Skeletal muscle satellite cell (primary cell): ENCODE results near the gene F10.

Source experiments
- H3K27me3 ChIP-seq: 2 replicates; pipeline ENCODE4 v1.7.0; 2013; ENCODE audit warnings: low read length; ENCODE audit not compliant: control insufficient read depth, insufficient read depth
- H3K36me3 ChIP-seq: 2 replicates; pipeline ENCODE4 v1.7.0; 2013; ENCODE audit warnings: mild to moderate bottlenecking, control low read depth, low read length; ENCODE audit not compliant: insufficient read depth
- H3K4me1 ChIP-seq: 2 replicates; pipeline ENCODE4 v1.7.0; 2013; ENCODE audit warnings: low read length; ENCODE audit not compliant: control insufficient read depth, insufficient read depth
- H3K4me2 ChIP-seq: 2 replicates; pipeline ENCODE4 v1.7.0; 2013; ENCODE audit warnings: mild to moderate bottlenecking, low read length
- H3K4me3 ChIP-seq: 2 replicates; pipeline ENCODE4 v1.7.0; 2013; ENCODE audit warnings: low read length
- H3K9ac ChIP-seq: 2 replicates; pipeline ENCODE4 v1.7.0; 2013; ENCODE audit warnings: mild to moderate bottlenecking, low read depth, low read length, moderate library complexity
- H3K9me3 ChIP-seq: replicated peaks from 2 replicates; pipeline ENCODE4 v1.7.0; 2013; ENCODE audit warnings: mild to moderate bottlenecking, control low read depth, low read length

The F10 gene

DNA sequence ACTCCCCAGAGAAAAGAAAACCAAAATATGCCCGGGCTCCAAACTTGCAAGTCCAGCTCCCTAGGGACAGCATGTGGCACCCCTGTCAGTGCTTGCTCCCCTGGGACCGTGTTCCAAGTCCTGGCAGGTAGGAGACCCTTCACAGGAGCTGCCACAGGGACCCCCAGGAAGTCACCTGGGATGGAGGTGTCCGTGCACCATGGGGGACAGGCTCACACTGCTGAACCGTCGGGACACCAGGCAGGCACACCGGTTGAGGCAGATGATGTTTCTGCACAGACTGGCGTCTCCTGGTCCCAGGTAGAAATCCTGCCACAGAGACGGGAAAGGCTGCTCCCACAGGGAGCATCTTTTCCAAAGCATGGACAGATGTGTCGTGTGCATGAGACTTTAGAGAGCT lies 24.2 kb downstream of the F10 start:
- peaks cover under 1% of the 10 kb centered on the region for H3K4me1 ChIP-seq
- no peak overlapping the region for H3K9ac ChIP-seq
- no peak overlapping the region for H3K4me3 ChIP-seq
- no peaks in the 10 kb centered on the region for H3K36me3 ChIP-seq
- H3K4me2 ChIP-seq: no peak overlapping the region
- no peaks in the 10 kb centered on the region for H3K9me3 ChIP-seq
- peaks cover 12% of the 10 kb centered on the region for H3K27me3 ChIP-seq

DNA sequence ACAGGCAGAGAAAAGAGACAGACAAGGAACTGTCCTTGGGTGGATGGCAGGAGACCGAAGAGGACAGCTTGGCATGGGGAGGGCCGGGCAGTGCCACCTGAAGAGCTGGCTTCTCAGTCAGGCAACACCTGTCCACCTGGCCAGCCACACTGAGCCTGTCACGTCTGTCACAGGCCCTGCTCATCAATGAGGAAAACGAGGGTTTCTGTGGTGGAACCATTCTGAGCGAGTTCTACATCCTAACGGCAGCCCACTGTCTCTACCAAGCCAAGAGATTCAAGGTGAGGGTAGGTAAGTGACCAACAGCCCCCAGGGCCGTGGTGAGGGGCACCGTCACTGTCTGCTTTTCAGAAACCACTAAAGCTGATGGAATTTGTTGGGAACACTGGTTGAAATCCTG lies 24.6 kb downstream of the F10 start:
- Histone ChIP-seq H3K9me3 (no peaks in the 10 kb centered on the region), H3K4me3 (no peak overlapping the region), H3K4me1 (peaks cover 5% of the 10 kb centered on the region), H3K4me2 (no peak overlapping the region), H3K9ac (no peak overlapping the region), H3K36me3 (no peaks in the 10 kb centered on the region), H3K27me3 (peaks cover 12% of the 10 kb centered on the region)

DNA sequence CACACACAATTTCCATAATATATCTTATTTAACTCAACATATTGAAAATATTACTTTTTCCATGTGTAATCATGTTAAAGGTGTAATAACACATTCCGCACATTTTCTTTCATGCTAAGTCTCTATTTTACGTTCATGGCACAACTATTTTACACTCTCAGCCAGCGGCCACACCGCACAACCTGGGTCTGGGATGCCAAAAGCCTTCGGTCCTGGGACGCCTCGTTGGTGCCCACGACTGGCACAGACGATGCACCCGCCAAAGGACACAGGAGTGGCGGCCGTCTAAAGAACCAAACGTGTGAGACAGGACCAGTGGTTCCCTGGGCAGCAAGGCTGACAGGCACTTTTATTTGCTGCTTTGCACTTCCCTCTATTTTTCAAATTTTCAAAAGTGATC lies 25.8 kb downstream of the F10 start:
- H3K27me3 ChIP-seq: peaks cover 12% of the 10 kb centered on the region
- H3K4me3 ChIP-seq: no peak overlapping the region
- H3K9ac ChIP-seq: no peak overlapping the region

DNA sequence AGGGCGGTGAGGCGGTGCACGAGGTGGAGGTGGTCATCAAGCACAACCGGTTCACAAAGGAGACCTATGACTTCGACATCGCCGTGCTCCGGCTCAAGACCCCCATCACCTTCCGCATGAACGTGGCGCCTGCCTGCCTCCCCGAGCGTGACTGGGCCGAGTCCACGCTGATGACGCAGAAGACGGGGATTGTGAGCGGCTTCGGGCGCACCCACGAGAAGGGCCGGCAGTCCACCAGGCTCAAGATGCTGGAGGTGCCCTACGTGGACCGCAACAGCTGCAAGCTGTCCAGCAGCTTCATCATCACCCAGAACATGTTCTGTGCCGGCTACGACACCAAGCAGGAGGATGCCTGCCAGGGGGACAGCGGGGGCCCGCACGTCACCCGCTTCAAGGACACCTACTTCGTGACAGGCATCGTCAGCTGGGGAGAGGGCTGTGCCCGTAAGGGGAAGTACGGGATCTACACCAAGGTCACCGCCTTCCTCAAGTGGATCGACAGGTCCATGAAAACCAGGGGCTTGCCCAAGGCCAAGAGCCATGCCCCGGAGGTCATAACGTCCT lies 26.4 kb downstream of the F10 start:
- peaks cover 12% of the 10 kb centered on the region for H3K27me3 ChIP-seq
- H3K4me1 ChIP-seq: peaks cover 19% of the 10 kb centered on the region
- H3K4me3 ChIP-seq: no peak overlapping the region
- no peaks in the 10 kb centered on the region for H3K9me3 ChIP-seq
- no peak overlapping the region for H3K4me2 ChIP-seq
- H3K36me3 ChIP-seq: no peaks in the 10 kb centered on the region
- no peak overlapping the region for H3K9ac ChIP-seq

More for the DNA sequence above, 25.8 kb downstream of the F10 start:
- Histone ChIP-seq H3K4me1 (peaks cover 17% of the 10 kb centered on the region), H3K4me2 (no peak overlapping the region), H3K36me3 (no peaks in the 10 kb centered on the region), H3K9me3 (no peaks in the 10 kb centered on the region)

DNA sequence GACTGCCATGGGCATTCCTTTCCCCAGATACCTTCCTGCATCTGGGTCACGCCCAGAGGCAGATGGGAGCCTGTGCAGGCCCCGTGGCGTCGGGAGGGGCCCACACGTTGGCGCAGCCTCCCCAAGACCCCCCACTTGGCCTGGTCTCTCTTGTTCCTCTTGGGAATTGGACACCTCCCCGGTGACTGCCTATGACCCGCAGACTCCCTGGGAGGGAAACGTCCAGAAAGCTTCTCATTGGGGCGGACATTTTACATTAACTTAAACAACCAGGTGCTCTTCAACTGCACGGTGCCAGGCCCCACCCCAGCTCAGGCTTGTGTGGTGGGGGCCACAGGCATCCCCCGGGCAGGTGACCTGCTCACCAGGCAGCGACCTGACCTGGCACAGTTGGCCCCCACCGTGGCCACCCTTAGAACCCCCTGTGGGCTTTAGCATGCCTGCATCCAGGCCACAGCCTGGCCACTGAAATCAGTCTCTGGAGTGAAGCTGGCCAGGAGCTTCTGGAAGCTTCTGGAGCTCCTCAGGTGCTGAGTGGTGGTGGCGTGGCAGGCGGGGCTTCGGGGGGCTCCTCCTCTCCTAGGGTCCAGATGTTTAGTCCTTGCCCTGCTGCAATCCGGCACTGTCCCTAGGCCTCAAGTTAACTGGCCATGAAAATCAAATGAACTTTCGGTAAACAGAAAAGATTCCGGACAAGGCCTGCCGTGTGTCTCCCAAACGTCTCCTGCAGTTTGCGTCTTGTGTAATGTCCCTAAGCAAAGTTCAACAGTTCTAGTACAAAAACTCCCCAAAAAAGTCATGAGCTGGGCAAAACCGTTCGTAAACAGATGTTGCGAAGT lies 27.3 kb downstream of the F10 start:
- H3K4me2 ChIP-seq: no peak overlapping the region
- H3K4me1 ChIP-seq: peaks cover 23% of the 10 kb centered on the region
- no peak overlapping the region for H3K4me3 ChIP-seq
- peaks cover 12% of the 10 kb centered on the region for H3K27me3 ChIP-seq
- no peak overlapping the region for H3K9ac ChIP-seq
- H3K9me3 ChIP-seq: no peaks in the 10 kb centered on the region
- no peaks in the 10 kb centered on the region for H3K36me3 ChIP-seq

DNA sequence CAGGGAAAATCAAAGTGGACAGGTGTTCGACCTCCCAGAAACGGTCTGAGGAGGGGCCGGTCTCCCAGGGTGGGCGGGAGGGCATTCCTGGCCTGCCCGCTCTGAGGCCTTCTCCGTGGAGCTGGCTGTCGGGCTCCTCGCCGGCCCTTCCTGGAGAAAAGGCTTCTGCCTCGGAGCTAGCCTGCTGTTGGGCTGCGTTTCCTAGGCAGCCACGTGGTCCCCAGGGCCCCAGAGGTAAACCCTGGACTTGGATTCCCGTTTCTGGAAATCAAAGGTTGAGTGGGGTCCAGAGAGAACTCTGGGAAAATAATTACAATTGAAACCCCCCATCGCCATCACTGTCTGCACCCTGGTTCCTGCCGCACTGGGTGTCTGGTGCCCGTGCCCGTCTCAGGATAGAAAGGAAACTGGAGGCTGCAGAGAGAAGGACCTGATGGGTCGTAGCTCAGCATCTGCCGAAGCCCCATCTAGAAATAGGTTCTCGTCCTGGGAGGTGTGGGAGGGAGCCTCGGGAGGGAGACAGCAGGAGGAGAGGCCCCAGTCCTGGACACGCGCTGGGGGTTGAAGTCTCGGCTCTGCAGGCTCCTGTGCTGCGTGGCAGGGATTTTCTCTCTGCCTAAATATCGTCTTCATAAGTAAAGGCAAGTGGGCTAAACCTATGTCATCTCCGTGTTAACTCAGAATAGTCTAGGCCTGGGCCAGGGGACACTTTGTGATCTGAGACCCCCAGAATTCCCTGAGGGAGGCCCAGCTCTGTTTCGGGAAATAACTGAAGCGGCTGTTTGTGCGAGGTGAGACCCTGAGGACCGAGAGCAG lies 28.2 kb downstream of the F10 start:
- Histone ChIP-seq H3K4me3 (no peak overlapping the region), H3K27me3 (peaks cover 8% of the 10 kb centered on the region), H3K4me1 (peaks cover 23% of the 10 kb centered on the region), H3K36me3 (no peaks in the 10 kb centered on the region), H3K9me3 (no peaks in the 10 kb centered on the region), H3K9ac (no peak overlapping the region), H3K4me2 (no peak overlapping the region)

DNA sequence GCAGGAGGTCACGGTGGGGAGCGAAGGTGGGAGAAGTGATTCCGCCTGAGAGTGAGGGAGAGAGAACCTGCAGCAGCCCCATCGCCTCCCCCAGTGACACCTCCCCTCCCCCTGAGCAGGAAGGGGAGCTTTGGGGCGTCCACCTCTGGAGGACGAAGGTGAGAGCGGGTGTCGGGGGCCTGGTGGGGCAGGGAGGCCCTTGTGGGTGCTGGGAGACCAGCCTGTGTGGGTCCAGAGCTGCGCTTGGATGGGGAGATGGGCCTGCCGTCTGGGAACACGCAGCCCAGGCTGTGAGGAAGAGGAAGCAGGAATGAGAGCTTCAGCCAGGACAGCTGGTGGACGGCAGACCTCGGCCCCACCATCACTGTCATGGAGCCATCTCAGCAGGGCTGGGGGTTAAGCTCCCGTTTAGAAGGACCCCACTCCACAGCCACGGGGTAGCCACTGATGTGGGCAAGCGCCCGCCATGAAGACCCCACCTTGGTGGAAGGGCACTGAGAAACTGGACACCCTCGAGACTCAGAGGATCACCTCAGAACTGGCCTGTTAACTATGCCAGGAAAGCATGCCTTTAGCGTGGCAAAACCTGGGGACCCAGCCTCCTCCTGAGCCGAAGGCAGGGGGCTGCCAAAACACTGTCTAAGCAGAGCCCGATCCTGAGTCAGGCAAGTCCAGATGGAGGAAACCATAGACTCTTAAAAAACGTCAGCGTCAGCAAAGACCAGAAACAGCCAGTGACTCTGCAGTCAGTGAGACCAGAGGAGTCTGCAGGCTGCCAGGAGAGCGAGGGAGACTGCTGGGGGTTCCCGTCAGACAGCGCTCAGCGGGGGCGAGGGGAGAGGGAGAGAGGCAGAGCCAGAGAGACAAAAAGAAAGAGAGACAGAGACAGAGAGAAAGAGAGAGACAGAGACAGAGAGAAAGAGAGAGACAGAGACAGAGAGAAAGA lies 29.4 kb downstream of the F10 start:
- Histone ChIP-seq H3K4me1 (peaks cover 23% of the 10 kb centered on the region), H3K36me3 (no peaks in the 10 kb centered on the region), H3K9me3 (no peaks in the 10 kb centered on the region), H3K9ac (no peak overlapping the region), H3K27me3 (peaks cover 3% of the 10 kb centered on the region), H3K4me2 (peak overlapping the region; percentile 97), H3K4me3 (no peak overlapping the region)

DNA sequence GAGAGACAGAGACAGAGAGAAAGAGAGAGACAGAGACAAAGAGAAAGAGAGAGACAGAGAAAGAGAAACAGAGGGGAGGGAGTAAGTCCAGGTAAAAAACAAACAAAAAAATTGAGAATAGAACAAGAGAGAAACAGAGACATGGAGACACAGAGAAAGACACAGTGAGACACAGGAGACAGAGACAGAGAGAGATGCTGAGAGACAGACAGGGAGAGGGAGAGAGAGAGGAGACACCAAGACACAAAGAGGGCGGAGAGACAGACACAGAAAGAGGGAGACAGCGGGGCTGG lies 30.0 kb downstream of the F10 start:
- Histone ChIP-seq H3K27me3 (no peaks in the 10 kb centered on the region), H3K4me1 (peaks cover 23% of the 10 kb centered on the region), H3K36me3 (no peaks in the 10 kb centered on the region), H3K9ac (no peak overlapping the region), H3K4me3 (no peak overlapping the region), H3K9me3 (no peaks in the 10 kb centered on the region), H3K4me2 (peak overlapping the region; percentile 97)

DNA sequence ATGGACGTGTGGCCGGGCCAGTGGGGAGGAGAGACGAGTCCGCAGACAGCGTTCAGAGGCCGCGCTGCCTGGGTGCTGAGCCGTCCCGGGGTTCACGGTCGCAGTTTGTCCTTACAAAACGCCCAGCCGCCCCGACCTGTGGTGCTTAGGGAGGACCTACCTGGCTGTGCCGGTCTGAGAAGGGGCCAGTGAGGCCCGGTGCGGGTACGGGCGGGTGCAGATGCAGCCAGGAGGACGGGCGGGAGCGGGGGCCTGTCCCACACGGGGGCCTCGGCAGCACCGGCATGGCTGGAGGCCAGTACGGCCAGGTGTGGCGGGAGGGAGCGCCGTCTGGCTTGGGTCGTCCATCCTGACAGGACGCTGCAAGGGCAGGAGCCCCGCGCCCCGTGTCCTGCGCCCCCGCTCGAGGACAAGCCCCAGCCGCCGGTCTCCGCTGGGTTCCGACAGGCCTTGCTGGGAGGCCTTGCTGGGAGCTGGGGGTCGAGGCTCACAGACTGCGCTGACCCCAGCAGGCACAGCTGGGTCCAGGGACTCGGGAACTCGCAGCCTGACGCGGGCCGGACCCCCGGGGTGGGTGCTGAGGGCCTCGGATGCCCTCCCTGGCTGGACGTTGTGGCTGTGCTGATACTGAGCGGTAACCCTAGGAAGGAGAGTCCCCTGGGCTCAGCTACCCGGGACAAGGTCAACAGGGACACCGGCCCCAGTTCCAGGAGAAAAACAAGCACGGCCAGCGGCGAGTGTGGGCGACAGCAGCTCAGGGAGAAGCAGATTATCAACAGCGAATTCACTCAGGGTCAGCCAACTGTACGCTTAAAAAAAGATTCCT lies 30.6 kb downstream of the F10 start:
- Histone ChIP-seq H3K27me3 (no peaks in the 10 kb centered on the region), H3K36me3 (no peaks in the 10 kb centered on the region), H3K4me2 (peak overlapping the region; percentile 97), H3K4me3 (peak overlapping the region; percentile 66), H3K9ac (peak overlapping the region; percentile 86), H3K9me3 (no peaks in the 10 kb centered on the region), H3K4me1 (peaks cover 23% of the 10 kb centered on the region)

DNA sequence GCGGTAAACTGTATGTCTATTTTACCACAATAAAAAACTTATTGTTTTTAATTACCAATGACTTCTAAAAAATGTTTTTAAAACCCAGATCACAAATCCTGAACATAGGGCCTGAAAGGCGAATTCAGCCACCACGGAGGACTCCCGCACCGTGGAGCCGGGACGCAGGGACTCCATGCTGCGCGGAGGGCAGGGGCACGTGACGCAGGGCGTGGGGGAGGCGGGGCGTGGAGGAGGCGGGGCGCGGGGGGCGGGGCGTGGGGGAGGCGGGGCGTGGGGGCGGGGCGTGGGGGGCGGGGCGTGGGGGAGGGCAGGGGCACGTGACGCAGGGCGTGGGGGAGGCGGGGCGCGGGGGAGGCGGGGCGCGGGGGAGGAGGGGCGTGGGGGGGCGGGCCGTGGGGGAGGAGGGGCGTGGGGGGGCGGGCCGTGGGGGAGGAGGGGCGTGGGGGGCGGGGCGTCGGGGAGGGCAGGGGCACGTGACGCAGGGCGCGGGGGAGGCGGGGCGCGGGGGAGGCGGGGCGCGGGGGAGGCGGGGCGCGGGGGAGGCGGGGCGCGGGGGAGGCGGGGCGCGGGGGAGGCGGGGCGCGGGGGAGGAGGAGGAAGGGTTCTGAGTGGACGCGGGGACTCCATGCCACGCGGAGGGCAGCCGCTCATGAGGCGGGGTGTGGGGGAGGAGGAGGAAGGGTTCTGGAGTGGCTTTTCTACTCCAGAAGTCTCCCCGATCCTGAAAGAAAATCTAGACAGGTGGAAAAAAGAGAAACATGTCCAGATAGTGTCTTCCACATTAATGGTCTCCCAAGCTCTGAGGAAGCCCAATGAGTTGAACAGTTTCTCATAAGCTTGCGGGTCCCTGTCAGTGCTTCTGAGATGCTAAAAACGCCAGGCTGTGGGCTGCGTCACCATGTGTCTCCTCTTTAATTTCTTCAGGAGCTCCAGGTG lies 31.5 kb downstream of the F10 start:
- H3K4me3 ChIP-seq: peak overlapping the region; percentile 66
- H3K9ac ChIP-seq: peak overlapping the region; percentile 86
- no peaks in the 10 kb centered on the region for H3K36me3 ChIP-seq

More for the DNA sequence above, 31.5 kb downstream of the F10 start:
- no peaks in the 10 kb centered on the region for H3K27me3 ChIP-seq
- H3K4me2 ChIP-seq: peak overlapping the region; percentile 97
- peaks cover 23% of the 10 kb centered on the region for H3K4me1 ChIP-seq
- no peaks in the 10 kb centered on the region for H3K9me3 ChIP-seq
